DMS114 treated with DMSO at 0.1 percent for 48 hours (cell line): ENCODE results near the gene RAB22A.
A peak's percentile ranks its signal among the peaks of the same experiment; 100 is the strongest.

Experiments used
- DNase-seq: peaks from one replicate; lab custom pipeline; 2025; ENCODE audit not compliant: unreplicated experiment; lab: John Stamatoyannopoulos, UW

RAB22A gene

DNA sequence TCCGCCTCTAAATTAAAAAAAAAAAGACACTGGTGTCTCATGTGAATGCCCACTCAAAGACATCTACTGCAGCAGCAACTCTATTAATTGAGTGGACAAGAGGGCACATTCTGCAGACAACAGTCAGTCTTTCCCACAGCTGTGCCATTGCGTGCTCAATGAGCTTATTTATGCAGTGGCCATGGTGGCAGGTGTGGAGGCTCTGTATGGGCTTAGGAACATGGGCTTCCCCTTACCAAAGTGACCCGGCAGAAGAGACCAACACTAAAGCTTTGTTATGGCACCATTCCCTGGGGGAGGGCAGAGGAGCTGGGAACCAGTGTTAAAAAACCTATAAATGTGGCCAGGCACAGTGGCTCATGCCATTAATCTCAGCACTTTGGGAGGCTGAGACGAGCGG is 75.3 kb downstream of the RAB22A start:
- no peak for DNase-seq

DNA sequence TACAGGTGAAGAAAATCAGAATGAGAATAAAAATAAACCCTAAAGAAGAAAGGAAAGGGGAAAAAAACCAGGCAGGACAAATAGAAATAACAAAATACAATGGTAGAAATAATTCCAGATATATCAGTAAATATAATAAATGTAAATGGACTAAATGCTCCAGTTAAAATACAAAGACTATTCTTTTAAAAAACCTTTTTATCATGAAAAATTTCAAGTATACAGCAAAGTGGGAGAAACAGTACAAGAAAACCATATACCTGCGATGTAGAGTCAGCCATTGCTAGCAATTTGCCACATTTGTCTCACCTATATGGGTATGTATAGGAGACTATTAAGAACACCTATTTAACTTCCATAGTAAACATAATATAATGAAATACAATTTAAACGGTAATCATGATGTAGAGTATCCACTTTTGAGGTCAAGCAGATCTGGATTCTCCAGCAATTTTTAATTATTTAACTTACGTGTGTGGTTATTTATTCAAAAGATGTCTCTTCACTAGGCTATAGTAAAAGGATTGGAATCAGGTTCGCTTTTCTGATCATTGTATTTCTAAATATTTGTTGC is 78.6 kb downstream of the RAB22A start:
- DNase-seq = no peak

GRCh38 chr20:58388882-58389323 is 79.4 kb downstream of the RAB22A start, which contains the start of gene VAPB:
TSS of gene VAPB (plus strand) at chr20:58389229. CDS start at chr20:58389460, 231 bp downstream.
- peak; percentile 84 for DNase-seq

DNA sequence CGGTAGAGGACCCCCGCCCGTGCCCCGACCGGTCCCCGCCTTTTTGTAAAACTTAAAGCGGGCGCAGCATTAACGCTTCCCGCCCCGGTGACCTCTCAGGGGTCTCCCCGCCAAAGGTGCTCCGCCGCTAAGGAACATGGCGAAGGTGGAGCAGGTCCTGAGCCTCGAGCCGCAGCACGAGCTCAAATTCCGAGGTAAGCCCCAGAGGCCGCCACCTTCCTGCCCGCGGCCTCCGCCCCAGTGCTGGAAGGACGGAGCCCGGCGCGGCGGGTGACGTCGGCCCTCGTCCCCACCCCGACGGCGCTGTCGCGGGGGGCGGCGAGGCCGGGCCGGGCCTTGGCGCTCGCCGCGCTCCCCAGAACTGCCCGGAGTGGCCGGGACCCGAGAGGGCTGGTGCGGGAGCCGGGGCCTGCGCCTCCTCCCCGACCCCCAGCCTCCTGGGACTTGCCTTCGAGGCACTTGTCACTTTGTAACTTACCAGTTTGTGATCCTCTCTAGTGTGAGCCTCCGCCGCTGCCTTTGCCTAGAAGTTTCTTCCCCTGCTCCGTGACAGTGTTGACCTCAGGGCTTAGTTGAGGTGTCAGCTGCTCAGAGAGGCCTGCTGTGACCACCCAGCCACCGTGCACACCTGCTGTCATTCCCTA is 79.9 kb downstream of the RAB22A start:
- DNase-seq = no peak

DNA sequence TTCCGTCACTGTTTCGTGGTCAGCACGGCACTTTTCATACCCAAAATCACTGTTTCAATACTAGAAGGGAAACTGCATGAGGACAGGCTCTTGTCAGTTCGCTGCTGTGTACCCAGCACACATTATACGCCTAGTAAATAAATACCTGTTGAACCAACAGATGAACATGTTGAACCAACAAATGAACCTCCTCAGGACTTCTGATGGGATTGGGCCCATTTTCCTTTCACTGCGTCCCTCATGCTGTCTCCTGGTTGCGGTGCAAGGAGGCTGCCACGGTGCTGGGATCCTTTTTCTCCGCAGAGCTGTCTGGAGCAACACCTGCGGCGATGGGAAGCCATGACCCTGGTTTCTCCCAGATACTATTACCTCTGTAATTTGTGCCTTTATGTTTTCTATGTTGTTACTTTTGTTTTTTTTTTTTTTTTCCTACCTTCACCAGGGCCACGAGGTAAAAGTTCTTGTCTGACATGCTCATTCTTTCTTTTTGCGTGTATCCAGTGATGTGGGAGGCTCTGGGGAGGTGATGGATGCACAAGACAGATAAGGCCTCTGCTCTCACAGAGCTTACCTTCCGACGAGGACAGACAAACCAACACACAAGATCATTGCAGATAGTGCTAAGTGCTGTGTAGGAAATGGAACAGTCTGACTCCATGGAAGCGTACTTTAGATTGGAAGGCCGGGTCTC is 80.6 kb downstream of the RAB22A start:
- no peak for DNase-seq

- DNase-seq = no peak
Observed at GRCh38 chr20:58390659-58391035, 81.1 kb downstream of the RAB22A start.

- no peak for DNase-seq
Observed at GRCh38 chr20:58392286-58392685, 82.8 kb downstream of the RAB22A start.

- DNase-seq = no peak
Observed at GRCh38 chr20:58393299-58393698, 83.8 kb downstream of the RAB22A start.

DNA sequence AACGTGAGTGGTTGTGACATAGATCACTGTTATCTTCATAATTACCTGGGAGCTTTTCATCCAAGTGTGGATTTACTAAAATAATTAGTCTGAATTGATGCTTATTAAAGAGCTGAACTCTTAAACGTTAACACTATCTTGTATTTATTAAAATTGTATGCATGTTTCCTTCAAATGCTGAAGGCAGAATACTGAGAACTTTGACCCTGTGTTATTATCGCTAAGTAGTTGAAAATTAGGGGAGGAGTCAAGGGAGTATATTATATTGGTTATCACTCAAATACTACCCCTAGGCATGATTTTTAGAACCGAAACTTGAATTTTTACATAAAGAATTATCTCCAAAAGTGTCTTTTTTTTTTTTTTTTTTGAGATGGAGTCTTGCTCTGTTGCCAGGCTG is 85.3 kb downstream of the RAB22A start:
- no peak for DNase-seq

GRCh38 chr20:58395604-58396003 is 86.1 kb downstream of the RAB22A start:
- no peak for DNase-seq

- DNase-seq = no peak
Observed at GRCh38 chr20:58397429-58397828, 87.9 kb downstream of the RAB22A start.

DNA sequence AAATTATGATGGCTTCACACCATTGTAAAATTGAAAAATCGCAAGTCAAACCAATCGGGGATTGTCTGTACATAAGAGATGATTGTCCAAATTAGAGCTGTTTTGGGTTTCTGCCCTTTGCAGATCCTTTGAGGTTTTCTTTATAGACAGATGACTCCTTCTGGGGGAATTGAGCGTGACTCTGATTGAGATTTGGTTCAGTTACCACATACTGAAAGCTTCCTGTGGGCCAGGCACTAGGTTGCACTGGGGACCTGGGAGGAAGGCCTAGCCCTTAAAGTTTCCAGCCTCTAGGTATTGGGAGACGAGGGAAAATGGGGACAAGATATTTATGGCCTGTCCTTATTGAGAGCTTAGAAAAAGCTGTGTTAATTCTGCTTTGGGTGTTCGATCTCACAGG is 88.7 kb downstream of the RAB22A start:
- no peak for DNase-seq

DNA sequence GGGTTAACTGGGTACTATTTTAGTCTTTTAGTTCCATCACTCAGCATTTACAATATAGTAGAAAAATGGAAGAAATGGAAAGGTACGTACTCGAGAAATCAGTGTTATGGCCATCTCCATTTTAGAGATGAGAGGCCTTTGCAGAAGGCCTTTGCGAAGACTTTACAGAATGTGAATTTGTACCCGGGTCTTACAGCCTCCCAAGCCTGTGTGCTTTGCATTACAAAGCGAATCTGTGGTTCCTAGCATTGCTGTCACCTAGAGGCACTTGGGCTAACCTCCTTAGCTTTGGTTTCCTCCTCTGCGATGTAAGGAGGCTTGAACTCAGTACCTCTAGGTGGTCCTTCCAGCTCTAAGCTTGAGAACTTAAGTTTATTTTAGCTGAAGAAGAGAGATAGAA is 90.4 kb downstream of the RAB22A start:
- no peak for DNase-seq

DNA sequence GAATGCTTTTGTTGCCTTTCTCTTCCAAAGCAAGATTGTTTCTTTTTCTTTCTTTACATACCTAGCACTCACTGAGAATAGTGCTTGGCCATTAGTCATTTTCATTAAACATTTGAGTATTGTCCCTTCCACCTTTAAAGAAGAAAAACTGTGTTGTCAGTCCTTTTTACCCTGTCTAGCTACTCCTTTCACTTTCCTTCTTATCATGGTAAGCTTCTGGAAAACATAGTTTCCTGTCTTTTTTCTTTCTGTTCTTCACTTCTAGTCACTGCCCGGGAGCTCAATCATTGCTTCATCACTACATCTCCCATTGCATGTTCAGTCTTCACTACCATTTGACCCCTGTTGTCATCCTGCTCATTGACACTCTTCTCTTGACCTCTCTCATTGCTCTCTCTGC is 91.6 kb downstream of the RAB22A start:
- no peak for DNase-seq

DNA sequence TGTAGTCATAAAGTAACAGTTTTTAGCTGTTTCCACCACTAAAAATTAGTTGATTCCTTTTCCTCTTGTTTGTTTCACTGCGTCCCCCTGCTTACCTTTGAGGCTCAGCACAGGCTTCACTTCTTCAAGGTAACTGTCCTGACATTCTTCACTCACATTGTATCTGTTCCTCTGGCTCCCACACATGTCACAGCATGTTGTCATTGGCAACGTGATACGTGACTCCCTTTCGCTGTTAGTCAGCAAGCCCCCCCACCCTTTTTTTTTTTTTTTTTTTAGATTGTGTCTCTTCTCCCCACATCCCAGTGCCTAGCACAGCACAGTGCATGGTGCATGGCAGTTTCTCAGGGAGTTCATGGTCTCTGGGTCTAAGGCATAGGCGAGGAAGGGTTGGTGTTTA is 92.8 kb downstream of the RAB22A start:
- DNase-seq = no peak

GRCh38 chr20:58402827-58403226 is 93.3 kb downstream of the RAB22A start:
- DNase-seq = no peak

DNA sequence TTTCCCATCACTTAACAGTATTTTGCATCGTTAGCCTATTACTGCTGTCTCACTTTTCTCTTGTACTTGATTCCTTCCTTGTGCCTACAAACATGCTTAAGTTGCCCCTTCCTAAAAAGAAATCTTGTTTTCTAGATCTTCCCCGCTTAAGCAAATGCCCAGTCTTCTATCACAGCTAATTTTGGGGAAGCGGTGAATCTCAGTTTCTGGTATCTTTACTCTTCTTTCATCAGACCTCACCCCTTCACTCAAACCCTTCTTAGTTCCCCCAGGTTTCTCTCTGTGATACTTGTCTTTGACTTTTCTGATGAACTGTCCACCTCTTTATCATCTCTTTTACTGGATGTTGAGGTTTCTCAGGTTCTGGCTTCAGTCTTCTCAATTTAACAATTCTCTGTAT is 93.8 kb downstream of the RAB22A start:
- DNase-seq = no peak

- no peak for DNase-seq
Observed at GRCh38 chr20:58405504-58406291, 96.2 kb downstream of the RAB22A start.

DNA sequence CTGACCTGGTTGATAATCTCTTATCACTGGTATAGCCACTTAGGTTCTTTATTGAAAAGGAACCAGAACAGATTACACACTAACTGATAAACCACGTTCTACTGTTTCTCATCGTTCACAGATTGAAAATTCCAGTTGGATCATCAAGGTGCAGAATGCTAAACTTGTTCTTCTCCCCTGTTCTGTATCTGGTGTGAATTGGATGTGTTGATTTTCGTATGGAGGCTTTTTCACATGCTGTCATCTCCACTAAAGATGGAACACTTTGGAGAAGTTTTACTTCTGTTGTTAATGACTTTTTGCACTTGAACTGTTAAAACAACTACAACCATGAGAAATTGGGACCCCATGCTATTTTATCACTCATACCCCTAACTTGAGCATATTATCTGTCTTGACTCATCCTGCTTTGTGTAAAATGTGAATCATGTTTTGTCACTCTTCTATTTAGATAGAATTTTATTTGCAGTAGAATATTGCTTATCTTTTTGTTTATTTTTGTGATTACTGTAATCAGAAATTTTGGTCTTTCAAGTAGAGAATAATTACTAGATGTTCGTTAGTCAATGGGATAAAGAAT is 97.0 kb downstream of the RAB22A start:
- no peak for DNase-seq

DNA sequence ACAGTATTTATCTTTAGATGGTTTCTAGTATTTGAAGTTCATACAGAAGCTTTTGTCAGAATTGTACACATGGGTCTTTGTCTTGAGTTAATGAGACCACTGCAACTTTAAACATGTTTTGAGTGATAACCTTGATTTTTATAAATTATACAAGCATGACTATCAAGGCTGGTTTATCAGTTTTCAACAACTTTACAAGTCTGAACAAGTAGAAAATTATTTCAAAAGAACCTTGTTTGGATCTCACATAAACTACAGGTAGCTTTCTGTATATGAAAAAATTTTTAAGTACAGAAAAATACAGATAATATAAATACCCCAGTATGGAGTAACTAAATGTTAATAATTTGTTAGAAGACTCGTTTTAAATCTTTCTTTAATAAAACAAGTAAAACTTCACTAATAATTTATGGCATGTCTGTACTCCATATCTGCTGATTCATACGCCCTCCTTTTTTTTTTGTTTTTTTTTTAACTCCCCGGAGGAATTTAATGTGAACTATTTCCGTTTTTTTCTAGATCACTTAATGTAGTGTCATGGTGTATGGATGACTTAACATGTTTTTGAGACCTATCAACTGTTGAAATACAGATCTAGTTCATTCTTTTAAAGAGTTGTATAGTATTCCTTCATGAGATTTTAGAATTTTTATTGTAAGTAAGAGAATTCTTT is 97.8 kb downstream of the RAB22A start:
- no peak for DNase-seq
